H9 (cell line): ENCODE data around the gene FGF22. TPM values are rescaled to one million over a fixed set of nuclear protein-coding genes. Genes with fewer than 3 reads are reported as not detected.

Experiments
- DNase-seq: peaks from one replicate; pipeline ENCODE4 v3.0.0-alpha.2; 2017
- H2AFZ ChIP-seq: one replicate; pipeline ENCODE4 v1.6.1; 2013; ENCODE audit warnings: mild to moderate bottlenecking, low read length, control low read depth, moderate library complexity
- H2AK5ac ChIP-seq: 2 replicates; pipeline ENCODE4 v1.6.1; 2013; ENCODE audit warnings: low read length, control low read depth, mixed read lengths; ENCODE audit not compliant: insufficient read length
- H2BK120ac ChIP-seq: one replicate; pipeline ENCODE4 v1.6.1; 2013; ENCODE audit warnings: low read depth, mild to moderate bottlenecking, low read length, control low read depth, inconsistent platforms; ENCODE audit not compliant: poor library complexity, severe bottlenecking
- H2BK12ac ChIP-seq: 2 replicates; pipeline ENCODE4 v1.6.1; 2013; ENCODE audit warnings: low read length, control low read depth, mixed read lengths, low read depth; ENCODE audit not compliant: insufficient read length
- H2BK15ac ChIP-seq: 2 replicates; pipeline ENCODE4 v1.6.1; 2013; ENCODE audit warnings: low read depth, low read length, control low read depth
- H2BK20ac ChIP-seq: one replicate; pipeline ENCODE4 v1.6.1; 2013; ENCODE audit warnings: low read depth, mild to moderate bottlenecking, low read length, control low read depth, inconsistent platforms; ENCODE audit not compliant: poor library complexity, severe bottlenecking
- H2BK5ac ChIP-seq: 2 replicates; pipeline ENCODE4 v1.6.1; 2013; ENCODE audit warnings: low read length, control low read depth, mixed read lengths; ENCODE audit not compliant: insufficient read length
- H3K14ac ChIP-seq: 2 replicates; pipeline ENCODE4 v1.6.1; 2013; ENCODE audit warnings: low read length, control low read depth; ENCODE audit not compliant: insufficient read depth
- H3K18ac ChIP-seq: 2 replicates; pipeline ENCODE4 v1.6.1; 2013; ENCODE audit warnings: low read depth, mild to moderate bottlenecking, mixed read lengths, low read length, control low read depth; ENCODE audit not compliant: insufficient read length
- H3K23ac ChIP-seq: 2 replicates; pipeline ENCODE4 v1.6.1; 2013; ENCODE audit warnings: low read length, control low read depth, mixed read lengths, low read depth; ENCODE audit not compliant: insufficient read length
- H3K23me2 ChIP-seq: 2 replicates; pipeline ENCODE4 v1.6.1; 2013; ENCODE audit warnings: low read depth, mild to moderate bottlenecking, mixed read lengths, low read length, control low read depth; ENCODE audit not compliant: insufficient read length, poor library complexity, severe bottlenecking
- H3K27ac ChIP-seq: 2 replicates; pipeline ENCODE4 v1.5.1; 2013; ENCODE audit warnings: low read length, control low read depth, mixed read lengths, low read depth; ENCODE audit not compliant: insufficient read length
- H3K27me3 ChIP-seq: 2 replicates; pipeline ENCODE4 v1.6.1; 2013; ENCODE audit warnings: low read length, control low read depth, inconsistent platforms; ENCODE audit not compliant: insufficient read depth
- H3K4ac ChIP-seq: 2 replicates; pipeline ENCODE4 v1.6.1; 2013; ENCODE audit warnings: low read depth, mild to moderate bottlenecking, control low read depth, inconsistent platforms, low read length, moderate library complexity
- H3K4me1 ChIP-seq: 2 replicates; pipeline ENCODE4 v1.6.1; 2013; ENCODE audit warnings: low read length, control low read depth, inconsistent platforms; ENCODE audit not compliant: insufficient read depth
- H3K4me2 ChIP-seq: 2 replicates; pipeline ENCODE4 v1.6.1; 2013; ENCODE audit warnings: low read length, control low read depth, mixed read lengths; ENCODE audit not compliant: insufficient read length, insufficient read depth
- H3K56ac ChIP-seq: 2 replicates; pipeline ENCODE4 v1.6.1; 2013; ENCODE audit warnings: low read depth, mild to moderate bottlenecking, mixed read lengths, low read length, control low read depth; ENCODE audit not compliant: insufficient read length
- H3K79me1 ChIP-seq: 2 replicates; pipeline ENCODE4 v1.6.1; 2013; ENCODE audit warnings: low read depth, mild to moderate bottlenecking, moderate library complexity, low read length, control low read depth, inconsistent platforms; ENCODE audit not compliant: insufficient read depth, poor library complexity, severe bottlenecking
- H3K79me2 ChIP-seq: 2 replicates; pipeline ENCODE4 v1.6.1; 2013; ENCODE audit warnings: low read length, control low read depth, inconsistent platforms; ENCODE audit not compliant: insufficient read depth
- H3K9ac ChIP-seq: 2 replicates; pipeline ENCODE4 v1.6.1; 2013; ENCODE audit warnings: low read length, control low read depth, mixed read lengths; ENCODE audit not compliant: insufficient read length; ENCODE audit errors: extremely low read depth
- H3K9me3 ChIP-seq: one replicate; pipeline ENCODE4 v1.6.1; 2013; ENCODE audit warnings: low read depth, low read length, inconsistent platforms; ENCODE audit not compliant: control insufficient read depth
- H3T11ph ChIP-seq: one replicate; pipeline ENCODE4 v1.6.1; 2013; ENCODE audit warnings: mild to moderate bottlenecking, low read length, control low read depth, inconsistent platforms
- H4K20me1 ChIP-seq: one replicate; pipeline ENCODE4 v1.6.1; 2013; ENCODE audit not compliant: control insufficient read depth, insufficient read length, insufficient read depth
- H4K5ac ChIP-seq: 2 replicates; pipeline ENCODE4 v1.6.1; 2013; ENCODE audit warnings: low read depth, mild to moderate bottlenecking, mixed read lengths, low read length, control low read depth; ENCODE audit not compliant: insufficient read length
- H4K8ac ChIP-seq: replicated peaks from 2 replicates; pipeline ENCODE4 v1.6.1; 2013; ENCODE audit warnings: low read length, control low read depth, mixed read lengths, low read depth; ENCODE audit not compliant: insufficient read length
- H4K91ac ChIP-seq: 2 replicates; pipeline ENCODE4 v1.6.1; 2013; ENCODE audit warnings: low read depth, mild to moderate bottlenecking, moderate library complexity, mixed read lengths, low read length, control low read depth; ENCODE audit not compliant: insufficient read length
- H3K27ac Mint-ChIP-seq, 3 experiments: 2 replicates in 2 of 3; 3 replicates in 1 of 3; pipeline ENCODE4 v1.8.0; 2020 to 2021; ENCODE audit warnings: mixed read lengths in 3 of 3, mild to moderate bottlenecking in 1 of 3, moderate library complexity in 1 of 3
- H3K27me3 Mint-ChIP-seq: 2 replicates; pipeline ENCODE4 v1.8.0; 2021; ENCODE audit warnings: low read depth, mild to moderate bottlenecking, moderate library complexity, mixed read lengths
- H3K36me3 Mint-ChIP-seq, 3 experiments: 2 replicates in 2 of 3; 3 replicates in 1 of 3; pipeline ENCODE4 v1.8.0; 2020 to 2021; ENCODE audit warnings: low read depth in 3 of 3, mixed read lengths in 3 of 3; ENCODE audit not compliant: insufficient read depth in 1 of 3
- H3K4me1 Mint-ChIP-seq, 2 experiments: 2 replicates each; pipeline ENCODE4 v1.8.0; 2020; ENCODE audit warnings: mixed read lengths in 2 of 2
- H3K4me3 Mint-ChIP-seq, 2 experiments: 2 replicates in 1 of 2; 3 replicates in 1 of 2; pipeline ENCODE4 v1.8.0; 2020 to 2021; ENCODE audit warnings: mild to moderate bottlenecking in 2 of 2, mixed read lengths in 2 of 2, moderate library complexity in 1 of 2
- H3K9me3 Mint-ChIP-seq, 2 experiments: 2 replicates in 1 of 2; 3 replicates in 1 of 2; pipeline ENCODE4 v1.8.0; 2020; ENCODE audit warnings: mild to moderate bottlenecking in 2 of 2, mixed read lengths in 2 of 2, moderate library complexity in 1 of 2
- WGBS: extraction: QIAGEN DNeasy Blood & Tissue Kit; methylation state at CpG from one replicate; pipeline ENCODE4 v1.1.7; 2013; ENCODE audit warnings: missing lambda C conversion rate, low lambda C conversion rate, mixed read lengths; ENCODE audit not compliant: insufficient read length; ENCODE audit errors: extremely low coverage; 5-methylcytosine and 5-hydroxymethylcytosine counted together
- total RNA-seq: library from RNA; stranded (reverse); gene quantifications from 2 replicates; pipeline ENCODE4 v1.2.1, GENCODE V29; 2021
- TF ChIP-seq, protein P1 (sequence below): fragments of 200-600 bp; sonication (generic); conservative IDR thresholded peaks from 3 replicates; pipeline ENCODE4 v1.8.0; 2021; ENCODE audit warnings: antibody characterized with exemption, mild to moderate bottlenecking

FGF22 gene
- total RNA-seq, 1 experiment from 2014 or later: 0.72 TPM

DNA sequence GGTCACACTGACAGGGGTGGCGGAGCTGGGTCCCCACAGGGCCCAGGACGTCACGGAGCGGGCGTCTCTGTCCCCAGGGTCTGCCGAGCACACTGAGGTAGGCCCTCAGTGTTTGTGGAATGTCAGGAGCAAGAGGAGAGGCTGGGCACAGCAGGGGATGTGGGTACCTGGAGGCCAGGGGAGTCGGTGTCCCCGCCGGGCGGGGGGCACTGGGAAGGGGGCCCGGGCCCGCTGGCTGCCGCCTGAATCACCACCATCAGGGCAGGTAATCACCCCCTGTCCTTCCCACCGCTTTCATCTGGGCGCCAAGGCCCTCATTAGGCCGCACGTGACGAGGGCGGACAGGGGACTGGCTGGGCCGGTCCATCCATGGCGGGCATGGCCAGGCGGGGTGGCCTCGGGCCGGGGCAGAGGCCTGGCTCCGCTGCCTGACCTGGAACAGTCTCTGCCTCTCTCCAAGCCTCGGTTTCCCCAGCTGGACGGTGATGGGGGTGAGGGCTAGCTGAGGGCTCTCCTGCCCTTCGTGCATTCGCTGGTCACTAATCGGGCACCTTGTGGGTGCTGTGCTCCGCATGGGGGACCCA is 1.0 kb downstream of the FGF22 start:
- peaks cover 29% of the 10 kb centered on the region for H3K27me3 Mint-ChIP-seq
- no peak overlapping the region for H3K4ac ChIP-seq
- TF ChIP-seq, protein P1, sequence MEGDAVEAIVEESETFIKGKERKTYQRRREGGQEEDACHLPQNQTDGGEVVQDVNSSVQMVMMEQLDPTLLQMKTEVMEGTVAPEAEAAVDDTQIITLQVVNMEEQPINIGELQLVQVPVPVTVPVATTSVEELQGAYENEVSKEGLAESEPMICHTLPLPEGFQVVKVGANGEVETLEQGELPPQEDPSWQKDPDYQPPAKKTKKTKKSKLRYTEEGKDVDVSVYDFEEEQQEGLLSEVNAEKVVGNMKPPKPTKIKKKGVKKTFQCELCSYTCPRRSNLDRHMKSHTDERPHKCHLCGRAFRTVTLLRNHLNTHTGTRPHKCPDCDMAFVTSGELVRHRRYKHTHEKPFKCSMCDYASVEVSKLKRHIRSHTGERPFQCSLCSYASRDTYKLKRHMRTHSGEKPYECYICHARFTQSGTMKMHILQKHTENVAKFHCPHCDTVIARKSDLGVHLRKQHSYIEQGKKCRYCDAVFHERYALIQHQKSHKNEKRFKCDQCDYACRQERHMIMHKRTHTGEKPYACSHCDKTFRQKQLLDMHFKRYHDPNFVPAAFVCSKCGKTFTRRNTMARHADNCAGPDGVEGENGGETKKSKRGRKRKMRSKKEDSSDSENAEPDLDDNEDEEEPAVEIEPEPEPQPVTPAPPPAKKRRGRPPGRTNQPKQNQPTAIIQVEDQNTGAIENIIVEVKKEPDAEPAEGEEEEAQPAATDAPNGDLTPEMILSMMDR: no peak
- H3K23ac ChIP-seq: no peak overlapping the region
- no peaks in the 10 kb centered on the region for H3K9me3 ChIP-seq
- H4K91ac ChIP-seq: no peak overlapping the region
- peaks cover 3 to 7% (median 4%) of the 10 kb centered on the region in 3 experiments; a peak in 6 of 7 replicates for H3K36me3 Mint-ChIP-seq
- WGBS: no CpG with 5 or more reads among the region's 31 CpGs
- H2AK5ac ChIP-seq: no peak overlapping the region
- H4K8ac ChIP-seq: no peak overlapping the region
- no peak overlapping the region for H3K27ac Mint-ChIP-seq
- no peak overlapping the region for H2BK120ac ChIP-seq
- H3T11ph ChIP-seq: no peak overlapping the region
- H3K4me2 ChIP-seq: no peak overlapping the region
- H2BK12ac ChIP-seq: no peak overlapping the region
- no peak overlapping the region for H2BK5ac ChIP-seq
- no peaks in the 10 kb centered on the region for H3K79me1 ChIP-seq
- no peak overlapping the region for H2BK20ac ChIP-seq
- no peaks in the 10 kb centered on the region for H3K79me2 ChIP-seq
- no peak overlapping the region for H2BK15ac ChIP-seq
- H3K4me1 ChIP-seq: no peaks in the 10 kb centered on the region
- 0 out of 5 replicates have a peak, but pooled peaks cover 0 to 3% of the 10 kb centered on the region in 2 experiments for H3K9me3 Mint-ChIP-seq
- H3K27ac ChIP-seq: no peak overlapping the region
- H4K20me1 ChIP-seq: no peaks in the 10 kb centered on the region
- H3K23me2 ChIP-seq: no peaks in the 10 kb centered on the region
- no peak overlapping the region for H3K14ac ChIP-seq
- H3K56ac ChIP-seq: no peak overlapping the region
- no peak overlapping the region for H4K5ac ChIP-seq
- DNase-seq: no peak
- H3K4me3 Mint-ChIP-seq: no peak overlapping the region; a peak in 1 of 5 replicates
- H2AFZ ChIP-seq: no peak overlapping the region
- no peak overlapping the region for H3K18ac ChIP-seq
- peaks cover 4 to 5% of the 10 kb centered on the region in 2 experiments; a peak in 3 of 4 replicates for H3K4me1 Mint-ChIP-seq
- no peaks in the 10 kb centered on the region; the same call in 1 of the 2 replicates for H3K27me3 ChIP-seq
- H3K9ac ChIP-seq: no peak overlapping the region
